IPS DF 6.9 (cell line): Measurements from ENCODE around the gene CBL.

Experiments used
- DNase-seq: peaks from one replicate; pipeline ENCODE4 v3.0.0-alpha.2; 2013; ENCODE audit warnings: low read depth, low spot score
- H3K27ac ChIP-seq: one replicate; pipeline ENCODE4 v1.5.1; 2013; ENCODE audit warnings: low read length, control low read depth
- H3K27me3 ChIP-seq: 2 replicates; pipeline ENCODE4 v1.6.1; 2013; ENCODE audit warnings: mild to moderate bottlenecking, low read length; ENCODE audit not compliant: control insufficient read depth, insufficient read depth
- H3K36me3 ChIP-seq: 2 replicates; pipeline ENCODE4 v1.6.1; 2013; ENCODE audit warnings: low read length; ENCODE audit not compliant: control insufficient read depth, insufficient read depth
- H3K4me1 ChIP-seq: 2 replicates; pipeline ENCODE4 v1.6.1; 2013; ENCODE audit warnings: low read length; ENCODE audit not compliant: control insufficient read depth, insufficient read depth
- H3K4me3 ChIP-seq: 2 replicates; pipeline ENCODE4 v1.5.1; 2013; ENCODE audit warnings: mild to moderate bottlenecking, low read length
- H3K9me3 ChIP-seq: 2 replicates; pipeline ENCODE4 v1.6.1; 2013; ENCODE audit warnings: low read length, inconsistent platforms; ENCODE audit not compliant: control insufficient read depth, insufficient read depth
- WGBS: extraction: QIAGEN DNeasy Blood & Tissue Kit; methylation state at CpG from one replicate; pipeline ENCODE4 v1.1.7; 2013; ENCODE audit warnings: mixed read lengths, missing lambda C conversion rate; ENCODE audit not compliant: insufficient read length, insufficient coverage; 5-methylcytosine and 5-hydroxymethylcytosine counted together

Gene CBL

DNA sequence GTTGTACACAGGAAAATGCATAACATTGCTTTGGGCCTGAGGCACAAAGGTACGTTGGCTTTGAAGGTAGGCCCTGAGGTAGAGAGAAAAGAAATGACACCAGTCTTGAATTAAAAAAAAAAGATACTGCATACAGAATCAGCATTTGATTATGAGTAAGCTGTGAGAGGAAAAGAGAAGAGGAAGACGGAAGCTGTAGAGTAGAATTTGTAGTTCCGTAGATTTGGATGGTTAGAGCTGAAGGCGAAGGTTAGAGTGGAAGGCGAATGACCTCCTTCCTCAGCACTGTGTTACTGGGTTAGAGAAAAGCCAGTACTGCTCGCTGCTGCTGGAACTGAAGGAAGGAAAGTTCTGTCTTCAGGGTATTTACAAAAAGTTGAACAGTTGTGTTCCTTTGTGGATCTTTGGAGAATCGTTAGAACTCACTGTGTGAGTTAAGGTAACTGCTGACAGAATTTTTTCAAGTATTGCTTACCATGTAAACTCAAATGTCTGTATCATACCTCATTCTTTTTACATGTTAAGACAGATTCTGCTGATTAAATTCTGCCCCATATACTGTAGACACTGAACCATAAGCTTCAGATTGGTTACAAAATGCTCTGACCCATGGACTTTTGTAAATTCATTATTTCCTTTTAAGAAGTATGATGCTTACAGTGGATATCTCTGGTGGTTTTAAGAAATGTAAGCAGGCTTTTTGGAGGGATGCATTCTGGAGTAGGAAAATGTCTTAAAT is 60.5 kb downstream of the CBL start:
- DNase-seq = no peak
- no CpG with 5 or more reads among the region's 7 CpGs for WGBS
- H3K9me3 ChIP-seq = no peaks in the 10 kb centered on the region
- no peak overlapping the region for H3K4me3 ChIP-seq
- H3K27me3 ChIP-seq = no peaks in the 10 kb centered on the region
- no peaks in the 10 kb centered on the region; the same call in 1 of the 2 replicates for H3K36me3 ChIP-seq
- H3K4me1 ChIP-seq = no peaks in the 10 kb centered on the region
- H3K27ac ChIP-seq = no peak overlapping the region

DNA sequence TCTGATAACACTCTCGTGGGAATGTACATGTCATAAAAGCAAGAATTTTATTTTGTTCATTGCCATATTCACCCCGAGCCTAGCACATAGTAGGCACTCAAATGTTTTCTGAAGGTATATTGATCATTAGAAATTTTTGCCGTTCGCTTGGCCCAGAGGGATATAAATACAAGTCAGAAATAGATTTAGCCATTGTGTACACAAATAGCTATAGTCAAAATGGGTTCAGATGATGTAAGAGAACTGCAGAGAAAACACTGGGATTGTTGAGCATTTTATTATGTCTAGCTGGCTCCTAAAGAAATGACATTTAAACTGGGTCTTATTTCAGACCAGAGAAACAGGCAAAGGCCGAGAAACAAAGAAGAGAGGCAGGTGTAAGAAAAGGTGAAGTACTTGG is 61.5 kb downstream of the CBL start:
- no CpG with 5 or more reads among the region's 5 CpGs for WGBS
- no peak for DNase-seq
- no peaks in the 10 kb centered on the region for H3K4me1 ChIP-seq

DNA sequence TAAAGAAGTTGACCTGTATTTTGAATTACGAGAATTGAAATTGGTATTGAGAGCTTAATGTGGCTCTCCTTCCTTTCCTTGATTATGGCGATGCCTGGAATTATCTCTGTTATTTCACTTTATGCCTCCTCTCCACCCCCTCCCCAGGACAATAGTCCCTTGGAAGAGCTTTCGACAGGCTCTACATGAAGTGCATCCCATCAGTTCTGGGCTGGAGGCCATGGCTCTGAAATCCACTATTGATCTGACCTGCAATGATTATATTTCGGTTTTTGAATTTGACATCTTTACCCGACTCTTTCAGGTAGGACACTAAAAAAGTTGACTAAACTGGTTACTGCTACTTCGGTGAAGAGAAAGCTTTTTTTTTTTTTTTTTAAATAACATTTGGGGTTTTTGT is 67.6 kb downstream of the CBL start:
- no peaks in the 10 kb centered on the region for H3K4me1 ChIP-seq
- no peak overlapping the region for H3K4me3 ChIP-seq
- no peak for DNase-seq
- WGBS = no CpG with 5 or more reads among the region's 6 CpGs
- no peaks in the 10 kb centered on the region for H3K27me3 ChIP-seq
- H3K9me3 ChIP-seq = no peaks in the 10 kb centered on the region
- H3K36me3 ChIP-seq = peaks cover 8% of the 10 kb centered on the region; the same call in 1 of the 2 replicates
- no peak overlapping the region for H3K27ac ChIP-seq

More for the DNA sequence above, 61.5 kb downstream of the CBL start:
- Histone ChIP-seq H3K27me3 (no peaks in the 10 kb centered on the region), H3K4me3 (no peak overlapping the region), H3K27ac (no peak overlapping the region), H3K9me3 (no peaks in the 10 kb centered on the region), H3K36me3 (no peaks in the 10 kb centered on the region; the same call in 1 of the 2 replicates)

DNA sequence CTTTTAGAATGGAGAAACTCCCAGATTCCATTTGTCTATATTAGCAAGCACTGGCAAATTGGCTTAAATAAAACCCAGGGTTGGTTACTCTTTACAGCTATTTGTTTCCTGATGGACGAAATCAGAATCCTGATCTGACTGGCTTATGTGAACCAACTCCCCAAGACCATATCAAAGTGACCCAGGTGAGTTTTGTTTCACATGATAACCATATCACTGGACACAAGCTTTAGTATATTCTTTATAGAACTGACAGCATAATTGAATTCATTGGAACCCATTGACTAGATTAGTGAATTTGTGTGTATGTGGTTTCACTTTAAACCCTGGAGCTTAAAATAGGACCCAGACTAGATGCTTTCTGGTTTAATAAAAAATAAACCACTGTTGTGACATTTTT is 71.5 kb downstream of the CBL start:
- H3K4me1 ChIP-seq = no peaks in the 10 kb centered on the region

DNA sequence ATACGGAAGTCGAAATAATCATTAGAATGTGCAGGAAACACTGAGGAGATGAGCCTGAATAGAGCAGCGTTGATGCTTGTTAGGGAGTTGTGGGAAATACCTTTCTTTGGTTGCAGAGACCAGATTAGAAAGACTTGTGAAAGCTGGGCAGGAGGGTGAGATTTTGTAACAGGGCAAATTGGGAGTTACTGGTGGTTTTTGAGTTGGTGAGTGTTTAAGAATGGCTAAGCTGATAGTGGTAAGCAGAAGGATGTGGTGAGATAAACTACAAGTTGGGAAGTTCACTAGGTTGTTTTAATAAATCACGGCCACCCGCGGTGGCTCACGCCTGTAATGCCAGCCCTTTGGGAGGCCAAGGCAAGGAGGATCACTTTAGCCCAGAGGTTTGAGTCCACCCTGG is 76.4 kb downstream of the CBL start:
- Histone ChIP-seq H3K9me3 (no peaks in the 10 kb centered on the region), H3K4me1 (no peaks in the 10 kb centered on the region), H3K36me3 (peaks cover 9% of the 10 kb centered on the region; the same call in 1 of the 2 replicates), H3K4me3 (no peak overlapping the region), H3K27ac (no peak overlapping the region), H3K27me3 (no peaks in the 10 kb centered on the region)
- DNase-seq = no peak
- 100% methylated on average over 2 of the region's 7 CpGs for WGBS

More for the DNA sequence above, 71.5 kb downstream of the CBL start:
- H3K9me3 ChIP-seq = no peaks in the 10 kb centered on the region
- H3K36me3 ChIP-seq = peaks cover 11% of the 10 kb centered on the region; the same call in 1 of the 2 replicates
- no CpG with 5 or more reads among the region's 1 CpG for WGBS
- no peaks in the 10 kb centered on the region for H3K27me3 ChIP-seq
- no peak overlapping the region for H3K4me3 ChIP-seq
- H3K27ac ChIP-seq = no peak overlapping the region
- DNase-seq = no peak

DNA sequence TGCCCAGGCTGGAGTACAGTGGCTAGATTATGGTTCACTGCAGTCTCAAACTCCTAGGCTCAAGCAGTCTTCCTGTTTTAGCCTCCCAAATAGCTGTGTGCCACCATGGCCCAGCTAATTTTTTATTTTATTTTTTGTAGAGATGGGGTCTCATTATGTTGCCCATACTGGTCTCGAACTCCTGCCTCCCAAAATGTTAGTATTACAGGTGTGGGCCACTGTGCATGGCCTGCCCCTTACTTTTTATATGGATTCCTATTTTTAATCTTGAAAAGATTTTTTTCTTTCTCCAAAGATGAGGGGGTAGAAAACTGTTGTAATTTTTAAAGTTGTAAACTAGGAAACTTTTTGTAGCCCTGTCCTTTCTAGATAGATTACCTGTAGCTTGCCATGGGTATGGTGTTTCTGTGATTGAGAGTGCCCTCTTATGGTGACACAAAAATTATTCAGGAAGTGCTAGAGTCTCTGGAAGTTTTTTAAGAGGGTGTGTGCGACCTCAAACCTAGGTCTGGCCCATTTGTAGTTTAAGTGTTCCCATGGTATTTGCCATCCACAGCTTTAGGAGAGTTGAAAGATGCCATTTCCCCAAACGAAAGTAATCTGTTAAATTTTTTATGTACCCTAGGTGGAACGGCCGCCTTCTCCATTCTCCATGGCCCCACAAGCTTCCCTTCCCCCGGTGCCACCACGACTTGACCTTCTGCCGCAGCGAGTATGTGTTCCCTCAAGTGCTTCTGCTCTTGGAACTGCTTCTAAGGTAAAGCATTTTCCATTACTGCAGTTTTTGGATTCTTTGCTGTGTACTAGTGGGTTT is 78.4 kb downstream of the CBL start:
- Histone ChIP-seq H3K9me3 (no peaks in the 10 kb centered on the region), H3K27me3 (no peaks in the 10 kb centered on the region), H3K36me3 (peaks cover 12% of the 10 kb centered on the region; the same call in 1 of the 2 replicates), H3K4me1 (no peaks in the 10 kb centered on the region), H3K4me3 (no peak overlapping the region), H3K27ac (no peak overlapping the region)
- no CpG with 5 or more reads among the region's 9 CpGs for WGBS
- DNase-seq = peak; percentile 11

DNA sequence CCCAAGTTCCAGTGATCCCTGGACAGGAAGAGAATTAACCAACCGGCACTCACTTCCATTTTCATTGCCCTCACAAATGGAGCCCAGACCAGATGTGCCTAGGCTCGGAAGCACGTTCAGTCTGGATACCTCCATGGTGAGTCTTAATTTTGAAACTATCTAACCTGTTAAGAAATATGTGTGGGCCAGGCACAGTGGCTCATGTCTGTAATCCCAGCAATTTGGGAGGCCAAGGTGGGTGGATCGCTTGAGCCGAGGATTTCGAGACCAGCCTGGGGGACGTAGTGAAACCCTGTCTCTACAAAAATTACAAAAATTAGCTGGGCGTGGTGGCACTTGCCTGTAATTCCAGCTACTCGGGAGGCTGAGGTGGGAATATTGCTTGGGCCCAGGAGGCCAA is 79.3 kb downstream of the CBL start:
- Histone ChIP-seq H3K4me3 (no peak overlapping the region), H3K27ac (no peak overlapping the region), H3K9me3 (no peaks in the 10 kb centered on the region), H3K36me3 (peaks cover 9% of the 10 kb centered on the region; the same call in 1 of the 2 replicates), H3K4me1 (no peaks in the 10 kb centered on the region), H3K27me3 (no peaks in the 10 kb centered on the region)
- no peak for DNase-seq
- WGBS = no CpG with 5 or more reads among the region's 9 CpGs

DNA sequence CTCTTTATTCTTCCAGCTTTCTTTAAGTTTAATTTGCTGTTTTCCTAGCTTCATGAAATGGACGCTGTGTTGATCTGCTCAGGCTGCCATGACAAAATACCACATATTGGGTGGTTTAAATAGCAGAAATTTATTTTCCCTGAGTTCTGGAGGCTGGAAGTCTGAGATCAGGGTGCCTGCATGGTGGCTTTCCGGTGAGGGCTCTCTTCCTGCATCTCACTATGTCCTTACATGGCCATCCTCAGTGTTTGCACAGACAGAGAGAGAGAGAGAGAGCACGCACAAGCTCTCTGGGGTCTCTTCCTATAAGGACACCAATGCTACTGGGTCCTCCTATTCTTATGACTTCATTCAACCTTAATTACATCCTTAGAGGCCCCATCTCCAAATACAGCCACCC is 82.1 kb downstream of the CBL start:
- Histone ChIP-seq H3K36me3 (peaks cover 9% of the 10 kb centered on the region; the same call in 1 of the 2 replicates), H3K27ac (no peak overlapping the region), H3K9me3 (no peaks in the 10 kb centered on the region), H3K4me1 (no peaks in the 10 kb centered on the region), H3K4me3 (no peak overlapping the region), H3K27me3 (no peaks in the 10 kb centered on the region)
- no CpG with 5 or more reads among the region's 3 CpGs for WGBS
- DNase-seq = no peak

DNA sequence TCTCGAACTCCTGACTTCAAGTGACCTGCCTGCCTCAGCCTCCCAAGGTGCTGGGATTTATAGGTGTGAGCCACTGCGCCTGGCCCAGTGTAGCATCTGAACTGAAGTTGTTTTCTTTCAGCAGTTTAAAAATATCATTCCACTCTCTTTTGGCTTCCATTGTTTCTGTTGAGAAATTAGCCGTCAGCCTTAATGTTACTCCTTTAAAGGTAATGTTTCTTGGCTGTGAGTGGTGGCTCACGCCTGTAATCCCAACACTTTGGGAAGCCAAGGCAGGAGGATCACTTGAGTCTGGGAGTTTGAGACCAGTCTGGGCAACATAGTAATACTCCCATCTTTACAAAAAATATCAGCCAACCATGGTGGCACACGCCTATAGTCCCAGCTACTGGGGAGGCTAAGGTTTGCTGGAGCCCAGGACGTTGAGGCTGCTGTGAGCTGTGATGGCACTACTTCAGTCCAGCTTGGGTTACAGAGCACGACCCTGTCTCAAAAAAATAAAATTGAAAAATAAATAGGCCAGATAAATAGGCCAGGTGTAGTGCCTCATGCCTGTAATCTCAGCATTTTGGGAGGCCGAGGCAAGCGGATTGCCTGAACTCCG is 84.9 kb downstream of the CBL start:
- Histone ChIP-seq H3K36me3 (peaks cover 6% of the 10 kb centered on the region; the same call in 1 of the 2 replicates), H3K4me1 (no peaks in the 10 kb centered on the region), H3K4me3 (no peak overlapping the region), H3K27me3 (no peaks in the 10 kb centered on the region), H3K9me3 (no peaks in the 10 kb centered on the region), H3K27ac (no peak overlapping the region)
- no CpG with 5 or more reads among the region's 10 CpGs for WGBS
- DNase-seq = no peak

DNA sequence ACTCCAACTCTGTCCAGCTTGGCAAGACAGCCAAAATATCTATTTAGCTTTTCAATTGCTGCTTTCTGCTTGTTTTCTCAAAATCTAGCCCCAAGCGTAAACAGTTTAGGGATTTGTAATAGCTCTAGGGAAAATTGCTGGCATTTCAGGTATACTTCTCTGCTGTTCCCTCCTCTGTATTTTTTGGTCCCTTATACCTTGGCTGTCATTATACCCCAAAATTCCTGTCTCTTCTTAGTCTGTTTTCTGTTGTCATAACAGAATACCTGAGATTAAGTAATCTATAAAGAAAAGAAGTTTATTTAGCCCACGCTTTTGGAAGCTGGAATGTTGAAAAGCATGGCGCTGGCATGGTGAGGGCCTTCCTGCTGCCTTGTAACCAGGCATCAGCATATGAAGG is 87.3 kb downstream of the CBL start:
- WGBS = no CpG with 5 or more reads among the region's 3 CpGs
- peaks cover 10% of the 10 kb centered on the region; the same call in 1 of the 2 replicates for H3K36me3 ChIP-seq

More for the DNA sequence above, 87.3 kb downstream of the CBL start:
- no peak for DNase-seq
- H3K27me3 ChIP-seq = no peaks in the 10 kb centered on the region
- no peaks in the 10 kb centered on the region for H3K9me3 ChIP-seq
- no peak overlapping the region for H3K4me3 ChIP-seq
- no peaks in the 10 kb centered on the region for H3K4me1 ChIP-seq
- no peak overlapping the region for H3K27ac ChIP-seq
